NB4 (cell line): ENCODE data around the gene PRSS56.

Experiments used
- MYC ChIP-seq: IDR thresholded peaks from 2 replicates; pipeline ENCODE4 v1.6.1; 2011; ENCODE audit warnings: low read depth, low read length
- POLR2A ChIP-seq: IDR thresholded peaks from 2 replicates; pipeline ENCODE4 v1.6.1; 2011; ENCODE audit warnings: mild to moderate bottlenecking; ENCODE audit not compliant: insufficient read length; ENCODE audit errors: extremely low read depth
- TF ChIP-seq, protein P1 (sequence below): IDR thresholded peaks from one replicate; pipeline ENCODE4 v1.5.1; 2012; ENCODE audit warnings: low read depth, low read length

DNA sequence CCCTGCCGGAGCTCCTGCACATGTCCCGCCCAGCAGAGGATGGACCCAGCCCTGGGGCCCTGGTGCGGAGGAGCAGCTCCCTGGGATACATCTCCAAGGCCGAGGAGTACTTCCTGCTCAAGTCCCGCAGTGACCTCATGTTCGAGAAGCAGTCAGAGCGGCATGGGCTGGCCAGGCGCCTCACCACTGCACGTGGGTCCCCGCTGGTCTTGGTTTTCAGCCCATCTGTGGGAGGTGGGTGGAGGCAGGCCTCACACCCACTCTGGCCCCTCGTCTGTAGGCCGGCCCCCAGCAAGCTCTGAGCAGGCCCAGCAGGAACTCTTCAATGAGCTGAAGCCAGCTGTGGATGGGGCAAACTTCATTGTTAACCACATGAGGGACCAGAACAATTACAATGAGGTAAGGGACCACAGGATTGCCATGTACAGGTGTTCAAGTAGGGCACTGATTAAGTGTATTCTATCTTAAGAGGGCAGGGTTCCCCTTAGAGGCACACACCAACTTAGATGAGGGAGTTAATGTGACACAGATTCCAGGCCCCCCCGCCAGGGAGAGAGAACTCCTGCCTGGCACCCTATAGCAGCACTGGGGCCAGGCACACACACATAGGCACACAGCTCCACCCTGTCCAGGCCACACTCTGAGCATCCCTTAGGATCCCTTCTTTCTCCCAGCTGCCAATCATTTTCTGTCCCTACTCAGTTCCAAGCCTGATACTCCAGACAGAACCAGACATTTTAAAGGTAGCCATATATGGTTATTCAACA is 13.9 kb downstream of the PRSS56 start:
- TF ChIP-seq POLR2A (no peak), MYC (no peak)
- TF ChIP-seq, protein P1, sequence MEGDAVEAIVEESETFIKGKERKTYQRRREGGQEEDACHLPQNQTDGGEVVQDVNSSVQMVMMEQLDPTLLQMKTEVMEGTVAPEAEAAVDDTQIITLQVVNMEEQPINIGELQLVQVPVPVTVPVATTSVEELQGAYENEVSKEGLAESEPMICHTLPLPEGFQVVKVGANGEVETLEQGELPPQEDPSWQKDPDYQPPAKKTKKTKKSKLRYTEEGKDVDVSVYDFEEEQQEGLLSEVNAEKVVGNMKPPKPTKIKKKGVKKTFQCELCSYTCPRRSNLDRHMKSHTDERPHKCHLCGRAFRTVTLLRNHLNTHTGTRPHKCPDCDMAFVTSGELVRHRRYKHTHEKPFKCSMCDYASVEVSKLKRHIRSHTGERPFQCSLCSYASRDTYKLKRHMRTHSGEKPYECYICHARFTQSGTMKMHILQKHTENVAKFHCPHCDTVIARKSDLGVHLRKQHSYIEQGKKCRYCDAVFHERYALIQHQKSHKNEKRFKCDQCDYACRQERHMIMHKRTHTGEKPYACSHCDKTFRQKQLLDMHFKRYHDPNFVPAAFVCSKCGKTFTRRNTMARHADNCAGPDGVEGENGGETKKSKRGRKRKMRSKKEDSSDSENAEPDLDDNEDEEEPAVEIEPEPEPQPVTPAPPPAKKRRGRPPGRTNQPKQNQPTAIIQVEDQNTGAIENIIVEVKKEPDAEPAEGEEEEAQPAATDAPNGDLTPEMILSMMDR: no peak
